Keratinocyte (primary cell): ENCODE results near the gene FURIN. TPM values are rescaled to one million over a fixed set of nuclear protein-coding genes. Genes with fewer than 3 reads are reported as not detected.

Experiments used
- DNase-seq: peaks from one replicate; pipeline ENCODE4 v3.0.0-alpha.2; 2011; ENCODE audit warnings: low read depth, missing footprints, low spot score
- FAIRE-seq: peaks from 2 replicates; lab custom pipeline; 2011; peaks lifted over from hg19 to GRCh38; lab: Jason Lieb, UNC
- H2AFZ ChIP-seq: 2 replicates; pipeline ENCODE4 v1.6.0; 2012; ENCODE audit warnings: low read length, control low read depth, inconsistent platforms; ENCODE audit not compliant: control insufficient read depth
- H3K27ac ChIP-seq: 2 replicates; pipeline ENCODE4 v1.5.1; 2011; ENCODE audit warnings: low read length; ENCODE audit not compliant: control insufficient read depth, insufficient read depth
- H3K27me3 ChIP-seq: 3 replicates; pipeline ENCODE4 v1.6.0; 2011; ENCODE audit warnings: low read length; ENCODE audit not compliant: control insufficient read depth, insufficient read depth; ENCODE audit errors: extremely low read depth
- H3K36me3 ChIP-seq, 2 experiments: 2 replicates in 1 of 2; 3 replicates in 1 of 2; pipeline ENCODE4 v1.5.1; 2011; ENCODE audit warnings: low read length in 2 of 2, mild to moderate bottlenecking in 1 of 2; ENCODE audit not compliant: control insufficient read depth in 2 of 2, insufficient read depth in 2 of 2; ENCODE audit errors: extremely low read depth in 1 of 2
- H3K4me1 ChIP-seq: 3 replicates; pipeline ENCODE4 v1.5.1; 2011; ENCODE audit warnings: low read length; ENCODE audit not compliant: control insufficient read depth, insufficient read depth; ENCODE audit errors: extremely low read depth
- H3K4me2 ChIP-seq: 3 replicates; pipeline ENCODE4 v1.6.0; 2011; ENCODE audit warnings: low read depth, low read length; ENCODE audit not compliant: control insufficient read depth, insufficient read depth; ENCODE audit errors: extremely low read depth
- H3K4me3 ChIP-seq, 3 experiments: fragments of 200-600 bp in 1 of 3; sonication (generic) in 1 of 3; 2 replicates in 2 of 3; 3 replicates in 1 of 3; pipeline ENCODE4 v1.5.1; 2011 to 2016; ENCODE audit warnings: low read length in 3 of 3, mild to moderate bottlenecking in 3 of 3, control low read depth in 2 of 3, inconsistent platforms in 1 of 3, low read depth in 1 of 3, mixed read lengths in 1 of 3, mixed run types in 1 of 3, moderate library complexity in 1 of 3; ENCODE audit not compliant: control insufficient read depth in 2 of 3, insufficient read depth in 2 of 3; ENCODE audit errors: extremely low read depth in 1 of 3
- H3K79me2 ChIP-seq: 2 replicates; pipeline ENCODE4 v1.6.0; 2012; ENCODE audit warnings: low read length; ENCODE audit not compliant: control insufficient read depth, insufficient read depth
- H3K9ac ChIP-seq: 3 replicates; pipeline ENCODE4 v1.6.0; 2011; ENCODE audit warnings: low read length; ENCODE audit not compliant: control insufficient read depth, insufficient read depth; ENCODE audit errors: extremely low read depth
- H3K9me1 ChIP-seq: 3 replicates; pipeline ENCODE4 v1.6.0; 2011; ENCODE audit warnings: low read length; ENCODE audit not compliant: control insufficient read depth, insufficient read depth; ENCODE audit errors: extremely low read depth
- H3K9me3 ChIP-seq: 2 replicates; pipeline ENCODE4 v1.5.1; 2012; ENCODE audit warnings: low read depth, low read length; ENCODE audit not compliant: control insufficient read depth
- H4K20me1 ChIP-seq: 3 replicates; pipeline ENCODE4 v1.6.0; 2011; ENCODE audit warnings: low read length; ENCODE audit not compliant: control insufficient read depth, insufficient read depth; ENCODE audit errors: extremely low read depth
- CTCF ChIP-seq, 3 experiments: IDR thresholded peaks in 1 of 3; conservative IDR thresholded peaks in 1 of 3; optimal IDR thresholded peaks in 1 of 3; 2 replicates in 2 of 3; 3 replicates in 1 of 3; pipeline versions ENCODE3 to v1.5.1; 2011; ENCODE audit warnings: low read length in 3 of 3, mild to moderate bottlenecking in 3 of 3, moderate library complexity in 2 of 3, control low read depth in 1 of 3, inconsistent platforms in 1 of 3; ENCODE audit not compliant: insufficient read depth in 2 of 3; ENCODE audit errors: extremely low read depth in 1 of 3
- EZH2 ChIP-seq: IDR thresholded peaks from one replicate; pipeline ENCODE4 v1.6.1; 2012; ENCODE audit warnings: inconsistent platforms, mild to moderate bottlenecking, low read length, moderate library complexity
- dilution Hi-C: fragments of 300-500 bp; cut with MboI; formaldehyde crosslinking; loops from one replicate; pipeline ENCODE4 v1.7.0; 2020; ENCODE audit warnings: low sequenced_read_pairs; ENCODE audit not compliant: extremely low pct_ligation_motif_present
- polyA plus RNA-seq, 5 experiments: library from polyadenylated mRNA; depleted of rRNA in 3 of 5; stranded (reverse) in 3 of 5; stranded (forward) in 1 of 5; unstranded in 1 of 5; fragments of >200 nt; gene quantifications; 1 replicate in 1 of 5; 2 replicates in 3 of 5; 3 replicates in 1 of 5; pipeline versions ENCODE4 v1.2.1 to v1.2.3, GENCODE V29; 2011 to 2012; ENCODE audit warnings: missing spikeins in 2 of 5, low read depth in 1 of 5, low replicate concordance in 1 of 5

The FURIN gene
- polyA plus RNA-seq, 1 donor (not counting 4 experiments of a cell fraction or from before 2014, with no cell fraction given): 22.8 TPM

DNA sequence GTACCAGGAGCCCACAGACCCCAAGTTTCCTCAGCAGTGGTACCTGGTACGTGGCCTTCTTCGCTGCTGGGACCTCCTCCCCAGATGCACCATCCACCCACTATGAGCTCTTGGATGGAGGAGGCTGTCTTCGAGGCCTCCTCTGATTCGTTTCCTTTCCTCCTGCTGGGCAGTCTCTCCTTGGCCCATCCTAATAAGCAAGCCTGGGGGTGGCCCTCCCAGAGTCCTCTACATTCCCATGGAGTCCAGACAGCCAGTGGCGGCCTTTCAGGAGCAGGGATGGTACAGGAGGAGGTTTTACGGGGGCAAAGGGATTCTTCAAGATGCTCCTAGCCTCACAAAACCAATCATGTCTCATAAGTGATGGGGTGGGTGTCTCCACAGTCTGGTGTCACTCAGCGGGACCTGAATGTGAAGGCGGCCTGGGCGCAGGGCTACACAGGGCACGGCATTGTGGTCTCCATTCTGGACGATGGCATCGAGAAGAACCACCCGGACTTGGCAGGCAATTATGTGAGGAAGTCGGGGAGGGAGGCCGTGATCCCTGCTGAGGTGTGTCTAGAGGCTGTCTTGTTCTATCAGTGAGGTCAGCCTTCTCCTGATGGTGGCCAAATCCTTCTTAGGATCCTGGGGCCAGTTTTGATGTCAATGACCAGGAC, 8.3 kb downstream of the FURIN start:
- Histone ChIP-seq H3K79me2 (peaks cover 43% of the 10 kb centered on the region), H3K9me1 (no peaks in the 10 kb centered on the region), H2AFZ (no peak overlapping the region), H3K27me3 (no peaks in the 10 kb centered on the region), H3K27ac (no peak overlapping the region), H4K20me1 (no peaks in the 10 kb centered on the region), H3K4me3 (no peak overlapping the region), H3K4me2 (no peak overlapping the region), H3K9ac (no peak overlapping the region), H3K9me3 (no peaks in the 10 kb centered on the region), H3K36me3 (peaks cover 15 to 35% of the 10 kb centered on the region in 2 experiments), H3K4me1 (peaks cover 19% of the 10 kb centered on the region)
- dilution Hi-C loops: no loop called here
- TF ChIP-seq EZH2: no peak
- TF ChIP-seq CTCF (optimal IDR thresholded peaks at IDR 0.05 in 1 of 3, IDR thresholded peaks at IDR 0.05 in 1 of 3, conservative IDR thresholded peaks at IDR 0.05 in 1 of 3; ENCODE audit: extremely low read depth in 1 of 3, insufficient read depth in 2 of 3, low read length in 3 of 3): no peak
- DNase-seq: no peak
- FAIRE-seq: no peak

DNA sequence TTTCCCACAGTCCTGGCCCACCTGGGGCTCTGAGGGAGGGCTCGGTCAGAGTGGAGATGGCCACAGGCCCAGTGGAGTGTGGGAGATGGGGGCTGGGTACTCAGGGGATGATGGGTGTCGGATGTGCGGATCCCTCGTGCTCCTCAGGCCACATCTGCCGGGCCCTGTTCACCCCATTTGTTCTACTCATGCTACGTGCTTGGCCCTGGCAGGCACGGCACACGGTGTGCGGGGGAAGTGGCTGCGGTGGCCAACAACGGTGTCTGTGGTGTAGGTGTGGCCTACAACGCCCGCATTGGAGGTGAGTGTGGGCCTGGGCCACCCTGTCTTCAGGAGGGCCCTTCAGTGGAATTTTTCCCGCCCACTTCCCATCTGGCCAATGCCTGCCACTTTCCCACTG, 8.9 kb downstream of the FURIN start:
- Histone ChIP-seq H3K9ac (no peak overlapping the region), H3K36me3 (peaks cover 15 to 39% of the 10 kb centered on the region in 2 experiments), H3K79me2 (peaks cover 37% of the 10 kb centered on the region), H3K9me3 (no peaks in the 10 kb centered on the region), H3K4me3 (no peak overlapping the region), H2AFZ (no peak overlapping the region), H3K27ac (no peak overlapping the region), H3K27me3 (no peaks in the 10 kb centered on the region), H3K9me1 (no peaks in the 10 kb centered on the region), H3K4me1 (peaks cover 19% of the 10 kb centered on the region), H4K20me1 (no peaks in the 10 kb centered on the region), H3K4me2 (no peak overlapping the region)
- TF ChIP-seq EZH2: no peak
- no peak for TF ChIP-seq CTCF (optimal IDR thresholded peaks at IDR 0.05 in 1 of 3, IDR thresholded peaks at IDR 0.05 in 1 of 3, conservative IDR thresholded peaks at IDR 0.05 in 1 of 3; ENCODE audit: extremely low read depth in 1 of 3, insufficient read depth in 2 of 3, low read length in 3 of 3)
- DNase-seq: no peak
- FAIRE-seq: no peak
- dilution Hi-C loops: no loop called here
